Epithelial cell of proximal tubule (primary cell): ENCODE measurements around the gene TRAM2. TPM values are rescaled to one million over a fixed set of nuclear protein-coding genes. Genes with fewer than 3 reads are reported as not detected.

Experiments
- DNase-seq: peaks from one replicate; pipeline ENCODE4 v3.0.0-alpha.2; 2011; ENCODE audit warnings: low read depth
- H3K4me3 ChIP-seq: 2 replicates; pipeline ENCODE4 v1.5.1; 2011; ENCODE audit warnings: low read depth, mild to moderate bottlenecking, low read length
- total RNA-seq: library from RNA; depleted of rRNA; stranded (reverse); fragments of >200 nt; gene quantifications from 2 replicates; pipeline ENCODE4 v1.2.3, GENCODE V29; 2015
- TF ChIP-seq, protein P1 (sequence below): conservative IDR thresholded peaks from 2 replicates; pipeline ENCODE4 v1.5.1; 2012; ENCODE audit warnings: low read depth, mild to moderate bottlenecking, low read length

The TRAM2 gene, protein sequence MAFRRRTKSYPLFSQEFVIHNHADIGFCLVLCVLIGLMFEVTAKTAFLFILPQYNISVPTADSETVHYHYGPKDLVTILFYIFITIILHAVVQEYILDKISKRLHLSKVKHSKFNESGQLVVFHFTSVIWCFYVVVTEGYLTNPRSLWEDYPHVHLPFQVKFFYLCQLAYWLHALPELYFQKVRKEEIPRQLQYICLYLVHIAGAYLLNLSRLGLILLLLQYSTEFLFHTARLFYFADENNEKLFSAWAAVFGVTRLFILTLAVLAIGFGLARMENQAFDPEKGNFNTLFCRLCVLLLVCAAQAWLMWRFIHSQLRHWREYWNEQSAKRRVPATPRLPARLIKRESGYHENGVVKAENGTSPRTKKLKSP
- total RNA-seq, result 16.3 and 19.2 TPM in 2 replicates

DNA sequence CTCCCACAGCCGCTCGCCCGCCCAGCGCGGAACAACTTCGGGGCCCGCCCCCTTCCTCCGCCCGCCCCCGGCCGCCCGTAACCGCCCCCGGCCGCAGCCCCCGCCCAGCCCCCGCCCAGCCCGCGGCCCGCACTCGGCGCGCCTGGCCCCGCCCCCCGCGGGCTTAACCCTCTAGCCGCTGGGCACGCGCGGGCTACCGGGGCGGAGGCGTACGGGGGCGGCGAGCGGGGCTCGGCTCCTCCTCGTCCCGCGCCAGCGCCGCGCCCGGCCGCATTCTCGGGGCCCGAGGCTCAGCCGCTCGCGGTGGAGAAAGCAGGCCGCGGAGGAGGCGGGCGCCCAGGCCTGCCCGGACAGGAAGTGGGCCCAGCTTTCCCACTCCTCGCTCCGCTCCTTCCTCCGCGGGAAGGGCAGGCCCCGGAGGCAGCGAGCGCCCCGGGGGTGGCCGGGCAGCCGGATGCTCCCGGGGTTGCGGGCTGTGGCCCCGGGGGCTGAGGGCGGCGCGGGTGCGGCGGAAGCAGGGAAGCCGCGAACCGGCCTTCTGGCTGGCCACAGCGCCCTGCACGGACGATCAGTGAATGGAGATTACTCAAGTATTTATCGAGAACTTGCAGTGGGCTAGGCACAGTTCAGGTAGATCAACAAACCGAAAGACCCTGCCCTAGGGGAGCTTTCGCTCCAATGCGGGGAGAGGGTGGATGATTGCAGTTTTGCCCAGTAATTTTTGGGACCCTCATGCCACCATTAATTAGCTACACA lies at the start of gene TRAM2:
TSS of gene TRAM2 (minus strand) at position 39 of the 756 bp plus-strand sequence. CDS start 145 bp downstream, outside the sequence.
- H3K4me3 ChIP-seq, result peak within 1 kb of the TSS; percentile 82
- TF ChIP-seq, protein P1, sequence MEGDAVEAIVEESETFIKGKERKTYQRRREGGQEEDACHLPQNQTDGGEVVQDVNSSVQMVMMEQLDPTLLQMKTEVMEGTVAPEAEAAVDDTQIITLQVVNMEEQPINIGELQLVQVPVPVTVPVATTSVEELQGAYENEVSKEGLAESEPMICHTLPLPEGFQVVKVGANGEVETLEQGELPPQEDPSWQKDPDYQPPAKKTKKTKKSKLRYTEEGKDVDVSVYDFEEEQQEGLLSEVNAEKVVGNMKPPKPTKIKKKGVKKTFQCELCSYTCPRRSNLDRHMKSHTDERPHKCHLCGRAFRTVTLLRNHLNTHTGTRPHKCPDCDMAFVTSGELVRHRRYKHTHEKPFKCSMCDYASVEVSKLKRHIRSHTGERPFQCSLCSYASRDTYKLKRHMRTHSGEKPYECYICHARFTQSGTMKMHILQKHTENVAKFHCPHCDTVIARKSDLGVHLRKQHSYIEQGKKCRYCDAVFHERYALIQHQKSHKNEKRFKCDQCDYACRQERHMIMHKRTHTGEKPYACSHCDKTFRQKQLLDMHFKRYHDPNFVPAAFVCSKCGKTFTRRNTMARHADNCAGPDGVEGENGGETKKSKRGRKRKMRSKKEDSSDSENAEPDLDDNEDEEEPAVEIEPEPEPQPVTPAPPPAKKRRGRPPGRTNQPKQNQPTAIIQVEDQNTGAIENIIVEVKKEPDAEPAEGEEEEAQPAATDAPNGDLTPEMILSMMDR, result peak; percentile 9
- DNase-seq, result no peak

DNA sequence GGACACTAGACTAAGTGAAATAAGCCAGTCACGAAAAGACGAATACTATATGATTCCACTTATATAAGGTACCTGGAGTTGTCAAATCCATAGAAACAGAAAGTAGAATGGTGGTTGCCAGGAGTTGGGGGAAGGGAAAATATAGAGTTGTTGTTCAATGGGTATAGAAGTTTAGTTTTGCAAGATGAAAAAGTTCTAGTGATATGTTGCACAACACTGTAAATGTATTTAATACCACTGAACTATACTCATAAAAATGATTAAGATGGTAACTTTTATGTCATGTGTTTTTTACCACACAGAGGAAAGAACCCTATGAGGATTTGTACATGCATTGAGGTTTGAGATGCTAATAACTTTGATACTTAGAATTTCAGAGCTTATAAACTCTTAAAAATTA lies 46.0 kb upstream of the TRAM2 start:
- TF ChIP-seq, protein P1, result no peak
- no peak overlapping the region for H3K4me3 ChIP-seq
- no peak for DNase-seq

DNA sequence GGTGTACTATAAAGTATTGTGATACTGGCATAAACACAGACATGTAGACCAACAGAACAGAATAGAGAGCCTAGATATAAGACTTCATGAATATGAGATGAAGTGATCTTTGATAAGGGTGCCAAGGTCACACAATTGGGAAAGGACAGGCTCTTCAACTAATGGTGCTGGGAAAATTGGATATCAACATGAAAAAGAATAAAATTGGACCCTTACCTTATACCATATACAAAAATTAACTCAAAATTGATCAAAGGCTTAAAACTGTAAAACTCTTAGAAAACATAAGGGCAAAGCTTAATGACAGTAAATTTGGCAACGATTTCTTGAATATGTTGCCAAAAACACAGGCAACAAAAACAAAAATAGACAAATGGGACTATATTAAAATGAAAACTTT lies 44.8 kb upstream of the TRAM2 start:
- TF ChIP-seq, protein P1, result no peak
- DNase-seq, result no peak
- no peak overlapping the region for H3K4me3 ChIP-seq

DNA sequence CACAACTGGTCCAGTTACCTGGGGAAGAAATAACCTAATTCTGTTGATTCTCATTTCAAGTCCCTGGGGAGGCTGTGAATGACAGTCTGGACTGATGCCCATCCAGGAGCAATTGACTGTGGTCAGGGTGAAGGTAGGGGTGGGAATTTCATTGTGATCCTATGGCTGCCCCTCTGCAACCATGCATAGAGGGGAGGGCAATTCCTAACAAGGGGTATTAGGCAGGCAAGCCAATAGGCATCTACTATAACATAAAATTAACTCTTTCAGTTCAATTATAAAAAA lies 44.0 kb upstream of the TRAM2 start:
- no peak for DNase-seq

DNA sequence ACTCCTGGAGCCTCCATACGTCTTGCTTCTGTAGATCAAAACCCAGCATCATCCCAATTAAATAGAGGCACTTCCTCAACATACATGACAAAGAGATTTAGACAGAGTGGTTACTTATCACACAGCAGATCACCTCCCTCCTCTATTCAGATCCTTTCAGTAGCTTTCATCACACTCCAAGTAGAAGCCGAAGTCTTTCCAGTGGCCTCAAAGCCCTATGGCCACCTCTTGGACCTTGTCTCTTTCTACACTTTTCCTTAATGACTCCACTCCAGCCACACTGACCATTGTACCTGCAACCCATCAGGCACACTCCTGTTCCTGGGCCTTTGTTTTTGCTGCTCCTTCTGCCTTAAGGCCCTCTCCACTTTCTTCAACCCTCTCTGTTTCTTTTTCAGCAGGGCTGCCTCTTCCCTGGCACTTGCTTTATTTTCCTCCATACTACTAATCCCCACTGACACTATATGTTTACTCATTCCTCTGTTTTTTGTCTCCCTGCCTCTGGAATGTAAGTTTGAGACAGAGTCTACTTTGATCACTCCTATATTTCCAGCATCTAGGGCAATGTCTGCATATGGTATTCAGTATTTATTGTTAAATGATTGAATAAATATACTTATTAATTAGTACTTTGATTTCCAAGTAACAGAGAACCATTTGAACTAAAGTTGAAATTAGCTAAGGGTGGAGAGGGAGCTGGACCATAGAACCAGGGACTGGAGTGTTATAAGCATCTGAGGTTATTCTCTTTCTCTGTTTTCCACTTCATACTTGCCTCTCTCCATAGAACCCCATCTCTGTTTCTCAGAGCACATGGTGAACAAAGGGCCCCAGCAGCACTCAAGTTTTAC lies 43.4 kb upstream of the TRAM2 start:
- TF ChIP-seq, protein P1, result no peak
- no peak for DNase-seq
- no peak overlapping the region for H3K4me3 ChIP-seq

More for the DNA sequence above, 44.0 kb upstream of the TRAM2 start:
- TF ChIP-seq, protein P1, result no peak
- no peak overlapping the region for H3K4me3 ChIP-seq

DNA sequence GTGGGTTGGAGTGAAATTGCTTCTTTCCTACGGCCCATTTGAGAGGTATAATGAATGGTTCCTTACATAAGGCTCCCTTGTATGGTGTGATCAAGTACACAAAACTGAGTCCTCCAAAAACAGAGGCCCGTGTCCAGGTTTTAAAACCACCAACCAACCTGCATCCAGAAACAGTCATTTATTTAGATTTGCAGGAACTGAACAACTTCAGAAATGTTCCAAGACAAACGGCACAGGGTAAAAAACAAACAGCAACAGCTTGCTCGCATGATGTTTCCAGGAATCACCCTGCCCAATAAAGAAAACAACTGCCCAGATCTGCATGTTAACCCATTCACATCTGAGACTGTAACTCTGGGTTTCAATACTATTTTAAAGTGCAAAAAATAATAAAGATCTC lies 40.2 kb upstream of the TRAM2 start:
- TF ChIP-seq, protein P1, result no peak
- H3K4me3 ChIP-seq, result no peak overlapping the region
- DNase-seq, result no peak
